ENCODE data around the gene LYZL2. TPM values are rescaled to one million over a fixed set of nuclear protein-coding genes. Genes with fewer than 3 reads are reported as not detected.
"Not testable (repeated sequence)": the region's sequence is repeated elsewhere in the genome, so short reads cannot be mapped to it uniquely, and the experiment has no call there.

Gene LYZL2
- total RNA-seq, result not detected in 2 replicates

- intact Hi-C loops (cut with micrococcal nuclease), result no loop called here
- H3K4me3 Mint-ChIP-seq, result no peak within 1 kb of the TSS
- peaks cover 33% of the 10 kb centered on the region for H3K27me3 Mint-ChIP-seq
- no peak within 1 kb of the TSS for H3K27ac Mint-ChIP-seq
- DNase-seq, result no peak
- H3K9me3 Mint-ChIP-seq, result no peaks in the 10 kb centered on the region
- H3K36me3 Mint-ChIP-seq (ENCODE audit: low read depth), result no peaks in the 10 kb centered on the region
- H3K4me1 Mint-ChIP-seq, result no peaks in the 10 kb centered on the region
Observed at GRCh38 chr10:30629653-30630052, at the start of gene LYZL2. LYZL2 (minus strand) TSS chr10:30629753; CDS start chr10:30626915, 2,838 bp downstream.

DNA sequence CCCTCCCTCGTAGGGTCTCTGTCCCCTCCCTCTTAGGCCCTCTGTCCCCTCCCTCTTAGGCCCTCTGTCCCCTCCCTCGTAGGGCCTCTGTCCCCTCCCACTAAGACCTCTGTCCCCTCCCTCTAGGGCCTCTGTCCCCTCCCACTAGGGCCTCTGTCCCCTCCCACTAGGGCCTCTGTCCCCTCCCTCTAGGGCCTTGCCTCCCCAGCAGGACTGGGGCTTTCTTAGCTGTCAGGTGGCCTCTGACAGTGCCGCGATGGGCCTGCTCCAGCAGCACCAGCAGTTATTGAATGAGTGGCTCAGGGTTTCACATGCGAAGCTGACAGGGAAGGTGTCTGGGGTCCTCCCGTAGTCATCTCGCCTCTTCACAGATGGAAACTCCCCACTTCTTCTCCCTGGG is 48.1 kb upstream of the LYZL2 start:
- H3K36me3 Mint-ChIP-seq (ENCODE audit: low read depth); H3K27me3 Mint-ChIP-seq; H3K4me3 Mint-ChIP-seq; intact Hi-C loops (cut with micrococcal nuclease); H3K27ac Mint-ChIP-seq; DNase-seq: not testable (repeated sequence)
- peaks cover 21% of the 10 kb centered on the region for H3K4me1 Mint-ChIP-seq
- peaks cover 15% of the 10 kb centered on the region for H3K9me3 Mint-ChIP-seq

GRCh38 chr10:30677146-30677545 is 47.6 kb upstream of the LYZL2 start:
- H3K27me3 Mint-ChIP-seq; H3K4me3 Mint-ChIP-seq; H3K27ac Mint-ChIP-seq; intact Hi-C loops (cut with micrococcal nuclease); H3K36me3 Mint-ChIP-seq (ENCODE audit: low read depth); DNase-seq: not testable (repeated sequence)
- peaks cover 20% of the 10 kb centered on the region for H3K4me1 Mint-ChIP-seq
- H3K9me3 Mint-ChIP-seq, result peaks cover 15% of the 10 kb centered on the region

DNA sequence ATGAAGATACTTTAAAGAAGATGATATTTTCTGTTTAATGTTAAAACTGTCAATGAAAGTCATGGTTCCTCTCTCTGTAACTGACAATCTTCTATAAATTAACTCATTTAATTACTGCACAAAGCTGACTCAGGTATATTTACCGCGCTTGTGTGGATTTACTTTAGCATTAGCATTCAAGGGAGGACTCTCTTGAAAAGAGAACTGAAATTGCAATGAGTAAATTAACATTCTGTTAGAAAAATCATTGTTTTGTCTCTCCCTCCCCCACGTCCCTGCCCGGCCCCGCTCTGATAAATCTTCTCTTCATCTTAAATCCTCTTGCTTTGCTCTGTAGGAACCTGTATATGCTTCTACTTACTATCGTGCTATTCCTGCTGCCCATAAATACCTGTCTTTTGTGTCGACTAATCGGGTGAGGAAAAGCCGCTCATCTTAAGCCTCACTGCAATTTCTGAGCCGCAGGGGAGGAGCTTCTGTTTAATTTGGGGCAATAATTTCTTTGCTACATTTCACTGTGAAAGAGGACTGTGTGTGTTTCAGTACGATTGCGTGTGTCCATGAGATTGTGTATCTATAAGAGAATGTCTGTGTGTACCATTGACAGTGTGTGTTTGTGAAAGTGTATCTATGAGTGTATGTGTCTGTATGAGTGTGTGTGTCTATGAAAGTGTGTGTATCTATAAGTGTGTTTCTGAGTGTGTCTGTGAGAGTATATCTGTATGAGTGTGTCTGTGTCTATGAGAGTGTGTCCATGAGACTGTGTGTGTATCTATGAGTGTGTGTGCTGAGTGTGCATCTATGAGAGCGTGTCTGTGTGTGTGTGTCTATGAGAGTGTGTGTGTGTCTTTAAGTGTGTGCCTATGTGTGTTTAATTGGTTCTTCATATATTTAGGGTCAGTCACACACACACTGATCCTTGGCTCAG is 46.5 kb upstream of the LYZL2 start:
- intact Hi-C loops (cut with micrococcal nuclease), result no loop called here
- Mint-ChIP-seq H3K4me3 (no peak overlapping the region), H3K27me3 (peaks cover 5% of the 10 kb centered on the region), H3K36me3 (ENCODE audit: low read depth) (peaks cover 7% of the 10 kb centered on the region), H3K27ac (no peak overlapping the region), H3K4me1 (peaks cover 14% of the 10 kb centered on the region), H3K9me3 (peaks cover 15% of the 10 kb centered on the region)
- DNase-seq, result no peak

GRCh38 chr10:30674796-30675195 is 45.2 kb upstream of the LYZL2 start:
- Mint-ChIP-seq H3K27me3 (peaks cover 10% of the 10 kb centered on the region), H3K4me1 (peaks cover 16% of the 10 kb centered on the region), H3K4me3 (no peak overlapping the region), H3K9me3 (peaks cover 8% of the 10 kb centered on the region), H3K36me3 (ENCODE audit: low read depth) (peaks cover 2% of the 10 kb centered on the region), H3K27ac (no peak overlapping the region)
- intact Hi-C loops (cut with micrococcal nuclease), result no loop called here
- no peak for DNase-seq

DNA sequence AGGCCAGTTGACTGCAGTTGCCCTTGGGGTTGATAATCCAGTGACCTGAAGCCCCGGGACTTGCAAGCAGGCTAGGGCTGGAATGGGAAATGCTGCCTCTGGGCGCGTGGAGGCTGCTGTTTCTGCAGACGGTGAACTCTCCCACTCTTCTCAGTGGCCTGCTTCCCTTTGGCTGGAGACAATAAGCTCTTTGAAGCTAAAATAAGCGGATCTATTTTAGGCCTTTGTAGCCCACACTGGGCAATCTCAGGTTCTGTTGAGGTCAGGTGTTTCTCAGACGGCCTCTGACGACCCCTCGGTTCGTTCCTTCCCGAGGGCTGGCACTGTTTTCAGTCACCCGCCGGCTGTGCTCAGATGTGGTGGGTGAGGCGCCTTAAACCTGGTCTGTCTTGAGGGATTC is 43.7 kb upstream of the LYZL2 start:
- intact Hi-C loops (cut with micrococcal nuclease); H3K4me3 Mint-ChIP-seq; H3K36me3 Mint-ChIP-seq (ENCODE audit: low read depth); H3K9me3 Mint-ChIP-seq; DNase-seq; H3K27ac Mint-ChIP-seq: not testable (repeated sequence)
- H3K27me3 Mint-ChIP-seq, result peaks cover 15% of the 10 kb centered on the region
- H3K4me1 Mint-ChIP-seq, result peaks cover 13% of the 10 kb centered on the region

DNA sequence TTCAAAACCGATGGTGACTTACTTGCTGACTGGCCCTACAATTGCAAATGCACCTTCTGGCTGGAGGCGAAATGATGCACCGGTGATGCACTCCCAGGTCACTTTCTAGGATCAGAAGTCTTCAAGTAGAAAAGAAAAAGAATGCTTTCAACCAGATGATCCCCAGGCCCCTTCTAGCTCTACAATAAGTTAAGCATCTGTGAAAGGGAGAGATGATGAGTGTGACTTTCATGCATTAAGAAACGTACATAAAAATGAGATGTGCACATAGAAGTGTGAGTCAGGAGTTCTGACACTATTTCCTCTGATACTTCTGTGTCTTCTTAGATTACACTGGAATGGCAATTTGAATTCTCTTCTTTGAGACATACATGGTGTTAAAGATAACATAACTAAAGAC is 42.8 kb upstream of the LYZL2 start:
- intact Hi-C loops (cut with micrococcal nuclease); H3K27ac Mint-ChIP-seq: not testable (repeated sequence)

DNA sequence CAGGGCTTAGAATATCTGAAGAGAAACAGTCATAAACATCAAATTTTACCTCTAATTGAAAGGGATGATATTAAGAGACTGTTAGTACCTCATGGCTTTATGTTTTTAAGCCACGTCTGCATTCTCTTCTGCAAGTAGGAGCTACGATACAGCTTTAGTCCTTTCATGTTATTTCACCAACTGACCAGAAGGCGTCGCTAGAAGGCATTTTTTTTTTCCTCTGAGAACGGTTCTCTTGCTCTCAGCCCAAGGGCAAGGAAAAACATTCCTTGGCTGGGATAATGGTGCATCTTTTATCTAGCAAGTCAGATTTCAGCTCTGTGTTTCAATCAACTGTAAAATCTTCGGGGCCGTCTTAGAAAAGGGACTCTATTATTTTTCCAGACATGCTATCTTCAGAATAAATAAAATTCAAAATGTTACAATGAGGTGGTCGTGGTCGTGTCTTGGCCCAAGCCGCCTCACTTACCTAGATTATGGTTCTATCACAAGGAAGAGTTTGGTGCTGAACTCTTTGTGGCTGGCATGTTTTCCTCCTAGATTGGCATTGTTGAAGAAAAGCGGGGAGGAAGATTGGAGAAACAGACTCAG is 41.6 kb upstream of the LYZL2 start:
- no peak overlapping the region for H3K27ac Mint-ChIP-seq
- no peaks in the 10 kb centered on the region for H3K36me3 Mint-ChIP-seq (ENCODE audit: low read depth)
- H3K4me3 Mint-ChIP-seq, result peak overlapping the region; percentile 63
- peaks cover 13% of the 10 kb centered on the region for H3K4me1 Mint-ChIP-seq
- intact Hi-C loops (cut with micrococcal nuclease), result loop anchor here (1.0 to 2.0 kb wide), 2 partner anchors 34 to 47 kb away; no protein-coding TSS in a partner anchor
- H3K27me3 Mint-ChIP-seq, result peaks cover 18% of the 10 kb centered on the region
- peak; percentile 84 for DNase-seq
- no peaks in the 10 kb centered on the region for H3K9me3 Mint-ChIP-seq

More for the DNA sequence above, 42.8 kb upstream of the LYZL2 start:
- H3K4me1 Mint-ChIP-seq, result peaks cover 13% of the 10 kb centered on the region
- not testable (repeated sequence) for H3K9me3 Mint-ChIP-seq; DNase-seq; H3K36me3 Mint-ChIP-seq (ENCODE audit: low read depth); H3K4me3 Mint-ChIP-seq
- H3K27me3 Mint-ChIP-seq, result peaks cover 17% of the 10 kb centered on the region

DNA sequence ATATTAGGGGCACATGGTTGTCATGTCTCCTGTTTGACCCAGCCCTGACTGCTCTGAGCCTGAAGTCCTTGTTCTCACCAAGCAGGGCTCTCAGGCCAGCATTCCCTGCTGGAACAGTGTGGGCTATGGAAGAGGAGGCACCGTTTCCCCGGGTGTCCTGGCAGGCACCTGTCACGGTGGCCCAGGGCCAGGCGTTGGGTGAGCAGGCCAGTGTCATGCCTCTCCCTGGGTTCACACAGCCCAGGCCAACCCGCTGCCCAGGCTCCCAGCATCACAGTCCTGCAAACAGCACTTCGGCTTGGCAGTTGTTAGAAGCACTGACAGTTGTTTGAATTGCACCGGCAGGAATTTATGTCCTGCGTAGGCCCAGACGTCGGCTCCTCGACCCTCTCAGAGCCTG is 38.4 kb upstream of the LYZL2 start:
- H3K36me3 Mint-ChIP-seq (ENCODE audit: low read depth); intact Hi-C loops (cut with micrococcal nuclease); DNase-seq; H3K4me3 Mint-ChIP-seq; H3K27ac Mint-ChIP-seq; H3K9me3 Mint-ChIP-seq: not testable (repeated sequence)
- Mint-ChIP-seq H3K27me3 (peaks cover 28% of the 10 kb centered on the region), H3K4me1 (peaks cover 11% of the 10 kb centered on the region)

DNA sequence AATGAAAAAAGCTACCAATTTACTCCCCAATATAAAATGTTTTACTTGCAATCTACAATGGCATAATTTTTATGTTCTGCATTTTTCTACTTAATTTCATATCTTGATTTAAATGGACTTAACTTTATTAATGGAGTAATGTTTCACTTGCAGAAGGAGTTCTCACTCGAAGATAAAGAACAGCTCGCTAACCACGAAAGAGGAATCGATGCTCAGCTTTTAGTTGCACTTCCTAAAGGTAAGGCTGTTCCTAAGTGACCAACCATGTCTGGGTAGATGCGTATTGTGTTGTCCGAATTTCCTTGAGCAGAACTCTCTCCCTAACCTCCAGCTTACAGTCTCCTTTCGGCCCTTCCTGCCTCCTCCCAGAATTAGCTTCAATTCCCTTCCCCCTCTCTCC is 33.9 kb upstream of the LYZL2 start:
- H3K4me3 Mint-ChIP-seq; intact Hi-C loops (cut with micrococcal nuclease); H3K36me3 Mint-ChIP-seq (ENCODE audit: low read depth); H3K9me3 Mint-ChIP-seq; DNase-seq; H3K4me1 Mint-ChIP-seq; H3K27ac Mint-ChIP-seq: not testable (repeated sequence)
- peaks cover 29% of the 10 kb centered on the region for H3K27me3 Mint-ChIP-seq

DNA sequence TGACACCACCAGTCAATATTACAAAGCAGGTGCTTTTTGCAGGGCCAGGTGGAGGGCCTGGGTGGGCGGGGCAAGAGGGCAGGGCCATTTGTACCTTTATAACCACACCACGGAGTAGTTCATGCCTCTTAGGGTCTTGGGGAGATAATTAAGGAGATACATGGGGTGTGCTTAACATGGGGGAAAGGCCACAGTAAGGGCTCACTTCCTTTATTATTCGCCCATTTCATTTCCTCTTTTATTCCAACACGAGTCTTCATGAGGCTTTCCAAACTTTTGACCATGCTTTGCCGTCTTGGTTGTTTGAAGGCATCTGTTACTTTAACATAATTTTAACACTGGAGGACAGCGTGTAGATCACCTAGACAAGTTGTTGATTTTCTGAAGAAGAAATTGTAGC is 33.3 kb upstream of the LYZL2 start:
- no peak for DNase-seq
- Mint-ChIP-seq H3K27ac (no peak overlapping the region), H3K9me3 (no peaks in the 10 kb centered on the region), H3K27me3 (peaks cover 30% of the 10 kb centered on the region), H3K36me3 (ENCODE audit: low read depth) (no peaks in the 10 kb centered on the region), H3K4me1 (no peaks in the 10 kb centered on the region), H3K4me3 (no peak overlapping the region)
- intact Hi-C loops (cut with micrococcal nuclease), result no loop called here

- H3K4me1 Mint-ChIP-seq; H3K9me3 Mint-ChIP-seq; H3K4me3 Mint-ChIP-seq; H3K36me3 Mint-ChIP-seq (ENCODE audit: low read depth); intact Hi-C loops (cut with micrococcal nuclease); DNase-seq; H3K27ac Mint-ChIP-seq: not testable (repeated sequence)
- peaks cover 45% of the 10 kb centered on the region for H3K27me3 Mint-ChIP-seq
Observed at GRCh38 chr10:30660314-30660713, 30.8 kb upstream of the LYZL2 start.

DNA sequence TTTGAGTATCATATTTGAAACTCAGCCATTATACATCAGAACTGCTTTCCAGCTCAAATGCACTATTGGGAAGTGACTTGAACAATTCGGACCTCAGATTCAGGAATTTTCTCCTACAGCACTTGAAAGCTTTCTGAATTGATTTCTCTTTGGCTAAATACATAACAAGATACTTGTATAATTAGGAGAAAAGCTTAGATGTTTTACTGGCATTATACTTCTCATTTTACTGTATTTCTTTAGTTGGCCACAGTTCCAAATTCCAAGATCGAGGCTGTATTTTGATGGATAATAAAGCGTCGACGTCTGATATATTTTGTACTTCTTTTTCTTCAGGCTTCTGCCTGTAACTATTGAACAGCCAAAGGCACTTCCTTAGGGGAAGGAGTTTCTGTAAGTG is 26.7 kb upstream of the LYZL2 start:
- Mint-ChIP-seq H3K4me3 (no peak overlapping the region), H3K4me1 (peaks cover 4% of the 10 kb centered on the region), H3K27me3 (peaks cover 49% of the 10 kb centered on the region), H3K27ac (no peak overlapping the region), H3K36me3 (ENCODE audit: low read depth) (no peaks in the 10 kb centered on the region), H3K9me3 (no peaks in the 10 kb centered on the region)
- intact Hi-C loops (cut with micrococcal nuclease), result no loop called here
- DNase-seq, result no peak

DNA sequence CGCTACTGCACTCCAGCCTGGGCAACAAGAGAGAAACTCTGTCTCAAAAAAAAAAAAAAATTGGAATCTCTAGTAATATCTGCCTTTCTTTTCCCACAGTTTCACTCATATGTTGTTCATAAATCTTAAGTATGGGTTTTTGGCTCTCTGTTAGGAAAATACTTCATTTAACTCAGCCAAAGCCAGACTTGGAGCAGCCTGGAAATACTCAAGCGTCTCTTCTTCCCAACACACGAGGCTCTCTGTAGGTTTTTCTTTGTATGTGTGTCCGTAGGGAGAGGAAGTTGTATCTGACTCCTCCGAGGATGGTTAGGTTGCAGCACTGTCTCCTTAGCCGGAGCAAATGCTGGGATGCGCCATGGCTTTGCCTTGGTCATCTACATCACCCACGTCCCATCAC is 25.4 kb upstream of the LYZL2 start:
- H3K36me3 Mint-ChIP-seq (ENCODE audit: low read depth); H3K27ac Mint-ChIP-seq; intact Hi-C loops (cut with micrococcal nuclease); DNase-seq; H3K4me1 Mint-ChIP-seq; H3K4me3 Mint-ChIP-seq; H3K9me3 Mint-ChIP-seq: not testable (repeated sequence)
- peaks cover 47% of the 10 kb centered on the region for H3K27me3 Mint-ChIP-seq

Data from activated CD4-positive, alpha-beta T cell treated with anti-CD3 and anti-CD28 coated beads, Interleukin-2, amount 10 ng/mL, durations not matched to agents 24 days and 14 days (primary cell).